ENCODE measurements around the gene CBLC. TPM values are rescaled to one million over a fixed set of nuclear protein-coding genes. Genes with fewer than 3 reads are reported as not detected.

The CBLC gene
- total RNA-seq, 1 donor from 2014 or later: not detected

- Mint-ChIP-seq H3K36me3 (ENCODE audit: low read depth) (no peaks in the 10 kb centered on the region), H3K9me3 (no peaks in the 10 kb centered on the region), H3K27me3 (ENCODE audit: low read depth) (no peaks in the 10 kb centered on the region), H3K27ac (ENCODE audit: unreplicated experiment) (peak overlapping the region; percentile 62), H3K4me3 (peak overlapping the region; percentile 98), H3K4me1 (peaks cover 48% of the 10 kb centered on the region)
- no peak for TF ChIP-seq CTCF (conservative IDR thresholded peaks at IDR 0.05)
- DNase-seq (ENCODE audit: low read depth, low spot score): peak; percentile 12
These were observed 70.5 kb downstream of the CBLC start for GRCh38 chr19:44848036-44848811.

GRCh38 chr19:44848812-44849447, 71.2 kb downstream of the CBLC start:
- no peaks in the 10 kb centered on the region for H3K36me3 Mint-ChIP-seq (ENCODE audit: low read depth)
- H3K9me3 Mint-ChIP-seq: no peaks in the 10 kb centered on the region
- DNase-seq (ENCODE audit: low read depth, low spot score): peak; percentile 9
- peak overlapping the region; percentile 98 for H3K4me3 Mint-ChIP-seq
- TF ChIP-seq CTCF (conservative IDR thresholded peaks at IDR 0.05): no peak
- peak overlapping the region; percentile 76 for H3K27ac Mint-ChIP-seq (ENCODE audit: unreplicated experiment)
- H3K27me3 Mint-ChIP-seq (ENCODE audit: low read depth): no peaks in the 10 kb centered on the region
- peaks cover 48% of the 10 kb centered on the region for H3K4me1 Mint-ChIP-seq

Small RNAs within 50 kb of the gene (microRNA-seq; reads per million reads assigned to microRNA genes)
- gene MIR8085: not detected

Other genes with a start within 250 kb of the CBLC start
- not detected in 2 replicates for gene CEACAM20, start 248.2 kb upstream of the CBLC start, total RNA-seq
- not detected in 2 replicates for gene IGSF23, start 164.3 kb upstream of the CBLC start, total RNA-seq
- gene PVR, start 134.0 kb upstream of the CBLC start, total RNA-seq: 20.4 and 22.5 TPM in 2 replicates
- gene CEACAM19, start 106.4 kb upstream of the CBLC start, total RNA-seq: 5.0 and 6.1 TPM in 2 replicates
- gene CEACAM16, start 78.7 kb upstream of the CBLC start, total RNA-seq: not detected in 2 replicates
- 2.2 TPM in 2 replicates for gene BCL3, start 29.2 kb upstream of the CBLC start, total RNA-seq
- gene BCAM, start 31.2 kb downstream of the CBLC start, total RNA-seq: 5.3 and 5.5 TPM in 2 replicates
- gene NECTIN2, start 68.4 kb downstream of the CBLC start, total RNA-seq: 76.2 and 78.5 TPM in 2 replicates
- 141 and 147 TPM in 2 replicates for gene TOMM40, start 113.4 kb downstream of the CBLC start, total RNA-seq
- 12.2 and 13.1 TPM in 2 replicates for gene APOE, start 127.9 kb downstream of the CBLC start, total RNA-seq
- gene APOC1, start 136.7 kb downstream of the CBLC start, total RNA-seq: 24.9 and 25.4 TPM in 2 replicates
- not detected in 2 replicates for gene APOC4, start 164.3 kb downstream of the CBLC start, total RNA-seq
- gene APOC2, start 168.2 kb downstream of the CBLC start, total RNA-seq: not detected in 2 replicates
- 89.9 and 93.2 TPM in 2 replicates for gene CLPTM1, start 177.5 kb downstream of the CBLC start, total RNA-seq
- gene RELB, start 223.6 kb downstream of the CBLC start, total RNA-seq: 2.9 and 3.1 TPM in 2 replicates

All from neural crest cell (in vitro differentiated cells).